Chondrocyte (in vitro differentiated cells): ENCODE data around the gene PTPN21. TPM values are rescaled to one million over a fixed set of nuclear protein-coding genes. Genes with fewer than 3 reads are reported as not detected.

Source experiments
- DNase-seq: peaks from one replicate; pipeline ENCODE4 v3.0.0; 2021; ENCODE audit warnings: mixed read lengths, low spot score
- H3K27ac Mint-ChIP-seq: one replicate; pipeline ENCODE4 v1.8.0; 2021; ENCODE audit warnings: mild to moderate bottlenecking, moderate library complexity, mixed read lengths; ENCODE audit not compliant: unreplicated experiment
- H3K27me3 Mint-ChIP-seq: 2 replicates; pipeline ENCODE4 v1.8.0; 2021; ENCODE audit warnings: low read depth, mixed read lengths
- H3K36me3 Mint-ChIP-seq: 2 replicates; pipeline ENCODE4 v1.8.0; 2021; ENCODE audit warnings: low read depth, mixed read lengths
- H3K4me1 Mint-ChIP-seq: 2 replicates; pipeline ENCODE4 v1.8.0; 2021; ENCODE audit warnings: low read depth, mild to moderate bottlenecking, mixed read lengths
- H3K4me3 Mint-ChIP-seq: one replicate; pipeline ENCODE4 v1.8.0; 2021; ENCODE audit warnings: mild to moderate bottlenecking, moderate library complexity, mixed read lengths; ENCODE audit not compliant: unreplicated experiment
- H3K9me3 Mint-ChIP-seq: 2 replicates; pipeline ENCODE4 v1.8.0; 2021; ENCODE audit warnings: low read depth, mixed read lengths
- total RNA-seq: library from RNA; stranded (reverse); gene quantifications from 3 replicates; pipeline ENCODE4 v1.2.1, GENCODE V29; 2021
- TF ChIP-seq, protein P1 (sequence below): fragments of 200-600 bp; sonication (generic); IDR thresholded peaks from 2 replicates; pipeline ENCODE4 v1.5.0; 2021; ENCODE audit warnings: antibody characterized with exemption, mild to moderate bottlenecking, moderate library complexity

Gene PTPN21
- total RNA-seq, 1 donor from 2014 or later = 40.0 TPM

DNA sequence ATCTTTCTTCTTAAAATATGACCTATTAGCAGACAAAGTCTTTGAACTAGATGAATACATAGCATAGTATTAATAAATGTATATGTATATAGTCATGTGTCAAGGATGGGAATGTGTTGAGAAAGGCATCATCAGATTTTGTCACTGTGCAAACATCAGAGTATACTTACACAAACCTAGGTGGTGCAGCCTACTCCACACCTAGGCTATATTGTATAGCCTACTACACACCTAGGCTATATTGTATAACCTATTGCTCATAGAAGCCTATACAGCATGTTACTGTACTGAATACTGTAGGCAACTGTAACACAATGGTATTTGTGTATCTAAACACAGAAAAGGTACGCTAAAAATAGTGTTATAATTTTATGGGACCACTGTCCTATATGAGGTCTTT, 47.6 kb downstream of the PTPN21 start:
- Mint-ChIP-seq H3K27ac (no peak overlapping the region), H3K4me1 (no peaks in the 10 kb centered on the region), H3K4me3 (no peak overlapping the region), H3K36me3 (peaks cover 16% of the 10 kb centered on the region), H3K27me3 (no peaks in the 10 kb centered on the region), H3K9me3 (no peaks in the 10 kb centered on the region)
- TF ChIP-seq, protein P1, sequence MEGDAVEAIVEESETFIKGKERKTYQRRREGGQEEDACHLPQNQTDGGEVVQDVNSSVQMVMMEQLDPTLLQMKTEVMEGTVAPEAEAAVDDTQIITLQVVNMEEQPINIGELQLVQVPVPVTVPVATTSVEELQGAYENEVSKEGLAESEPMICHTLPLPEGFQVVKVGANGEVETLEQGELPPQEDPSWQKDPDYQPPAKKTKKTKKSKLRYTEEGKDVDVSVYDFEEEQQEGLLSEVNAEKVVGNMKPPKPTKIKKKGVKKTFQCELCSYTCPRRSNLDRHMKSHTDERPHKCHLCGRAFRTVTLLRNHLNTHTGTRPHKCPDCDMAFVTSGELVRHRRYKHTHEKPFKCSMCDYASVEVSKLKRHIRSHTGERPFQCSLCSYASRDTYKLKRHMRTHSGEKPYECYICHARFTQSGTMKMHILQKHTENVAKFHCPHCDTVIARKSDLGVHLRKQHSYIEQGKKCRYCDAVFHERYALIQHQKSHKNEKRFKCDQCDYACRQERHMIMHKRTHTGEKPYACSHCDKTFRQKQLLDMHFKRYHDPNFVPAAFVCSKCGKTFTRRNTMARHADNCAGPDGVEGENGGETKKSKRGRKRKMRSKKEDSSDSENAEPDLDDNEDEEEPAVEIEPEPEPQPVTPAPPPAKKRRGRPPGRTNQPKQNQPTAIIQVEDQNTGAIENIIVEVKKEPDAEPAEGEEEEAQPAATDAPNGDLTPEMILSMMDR = no peak
- no peak for DNase-seq

DNA sequence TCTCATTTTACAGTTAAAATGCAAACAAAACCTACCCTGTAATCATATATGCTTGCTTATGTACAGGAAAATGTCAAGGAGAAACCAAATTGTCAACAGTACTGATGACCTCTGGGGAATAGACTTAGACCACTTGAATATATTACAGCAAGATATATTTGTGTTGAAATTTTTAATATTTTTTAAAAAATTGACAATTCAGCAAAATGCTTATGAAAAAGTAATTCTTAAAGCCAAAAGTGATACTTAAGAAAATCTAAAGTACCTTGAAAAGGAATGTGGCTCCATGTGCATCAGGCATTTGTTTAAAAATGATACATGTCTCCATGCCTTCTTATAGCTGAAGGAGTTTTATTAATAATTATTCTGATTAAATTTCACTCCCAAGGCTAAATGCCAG, 49.2 kb downstream of the PTPN21 start:
- no peaks in the 10 kb centered on the region for H3K27me3 Mint-ChIP-seq
- H3K4me1 Mint-ChIP-seq = no peaks in the 10 kb centered on the region
- no peak overlapping the region for H3K27ac Mint-ChIP-seq
- H3K9me3 Mint-ChIP-seq = no peaks in the 10 kb centered on the region
- H3K36me3 Mint-ChIP-seq = peaks cover 23% of the 10 kb centered on the region
- H3K4me3 Mint-ChIP-seq = no peak overlapping the region
- TF ChIP-seq, protein P1 = no peak
- no peak for DNase-seq

DNA sequence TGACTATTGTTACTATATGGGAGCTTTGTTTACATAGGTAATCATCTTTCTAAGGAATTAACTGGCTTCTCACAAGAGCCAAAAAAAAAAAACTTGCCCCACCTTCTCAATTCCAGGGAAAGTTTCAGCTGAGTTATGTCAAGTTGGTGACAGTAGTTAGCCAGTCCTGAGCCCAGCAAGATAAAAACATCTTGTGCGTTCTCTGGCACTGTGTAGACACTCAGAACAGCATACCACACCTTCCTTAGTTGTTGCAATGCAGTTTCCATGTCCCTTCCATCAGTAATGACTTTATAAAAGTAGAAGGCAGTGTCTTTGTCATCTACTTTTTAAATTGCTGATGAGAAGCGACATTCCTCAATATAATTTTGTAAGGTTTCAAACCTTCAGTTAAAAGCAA, 50.2 kb downstream of the PTPN21 start:
- Mint-ChIP-seq H3K27ac (no peak overlapping the region), H3K9me3 (no peaks in the 10 kb centered on the region), H3K4me3 (no peak overlapping the region), H3K27me3 (no peaks in the 10 kb centered on the region), H3K36me3 (peaks cover 22% of the 10 kb centered on the region), H3K4me1 (no peaks in the 10 kb centered on the region)
- no peak for DNase-seq
- TF ChIP-seq, protein P1 = no peak

DNA sequence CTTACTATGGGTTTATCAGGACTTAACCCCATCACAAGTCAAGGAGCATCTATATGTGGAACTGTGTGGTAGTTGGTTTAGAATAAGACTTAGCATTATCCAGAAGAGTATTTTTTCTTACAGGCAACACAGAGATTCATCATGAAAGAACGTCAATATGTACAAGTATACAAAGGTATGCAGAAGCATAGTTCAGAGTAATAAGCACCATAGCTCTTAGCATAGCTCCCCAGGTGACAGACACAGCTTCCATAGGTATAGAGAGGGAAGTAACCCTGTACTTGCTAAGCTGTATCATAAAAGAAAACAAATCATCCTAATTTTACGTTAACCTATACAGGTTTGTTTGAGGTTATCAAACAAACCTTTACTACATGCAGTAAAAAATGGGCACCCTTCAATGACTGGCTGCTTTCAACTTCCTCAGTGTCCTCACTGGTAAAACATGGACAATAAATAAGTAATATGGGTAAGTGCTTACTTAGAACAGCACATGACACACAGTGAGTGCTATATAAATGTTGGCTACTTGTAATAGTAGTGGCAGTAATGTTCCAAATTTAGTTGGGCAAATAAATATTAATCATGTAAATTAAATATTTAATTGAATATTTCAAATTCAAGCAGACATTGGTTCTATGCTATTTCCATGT, 50.9 kb downstream of the PTPN21 start:
- Mint-ChIP-seq H3K27me3 (no peaks in the 10 kb centered on the region), H3K27ac (no peak overlapping the region), H3K4me3 (no peak overlapping the region), H3K9me3 (no peaks in the 10 kb centered on the region), H3K4me1 (no peaks in the 10 kb centered on the region), H3K36me3 (peaks cover 25% of the 10 kb centered on the region)
- TF ChIP-seq, protein P1 = no peak
- no peak for DNase-seq

DNA sequence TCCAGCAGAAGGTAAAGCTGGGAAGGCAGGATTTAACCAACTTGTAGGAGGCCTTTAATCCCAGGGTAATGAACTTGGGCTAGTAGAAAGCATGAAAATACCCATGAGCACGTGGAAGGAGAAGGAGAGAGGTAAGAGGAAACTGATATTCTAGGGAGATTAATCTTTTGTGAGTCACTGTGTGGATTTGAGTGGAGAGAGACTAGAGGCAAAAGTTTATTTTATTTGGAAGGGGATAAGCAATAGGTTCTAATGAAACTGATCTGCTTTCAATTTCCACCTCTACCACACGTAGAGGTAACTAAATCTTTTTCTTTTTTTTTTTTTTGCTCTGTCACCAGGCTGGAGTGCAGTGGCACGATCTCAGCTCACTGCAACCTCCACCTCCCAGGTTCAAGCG, 52.1 kb downstream of the PTPN21 start:
- no peak for DNase-seq
- Mint-ChIP-seq H3K36me3 (peaks cover 28% of the 10 kb centered on the region), H3K27ac (no peak overlapping the region), H3K27me3 (no peaks in the 10 kb centered on the region), H3K4me1 (no peaks in the 10 kb centered on the region), H3K4me3 (no peak overlapping the region), H3K9me3 (no peaks in the 10 kb centered on the region)
- TF ChIP-seq, protein P1 = no peak
